GM12865 (cell line): ENCODE data around the gene RBMS3.

Experiments
- DNase-seq: peaks from one replicate; pipeline ENCODE4 v3.0.0; 2010; ENCODE audit warnings: low read depth
- H3K4me3 ChIP-seq: 2 replicates; pipeline ENCODE4 v1.5.1; 2011; ENCODE audit warnings: mild to moderate bottlenecking, low read depth, low read length, control low read depth
- TF ChIP-seq, protein P1 (sequence below): IDR thresholded peaks from 2 replicates; pipeline ENCODE4 v1.5.1; 2011; ENCODE audit warnings: low read length, control low read depth, low read depth, inconsistent platforms; ENCODE audit not compliant: insufficient read depth; ENCODE audit errors: missing control alignments

The RBMS3 gene

DNA sequence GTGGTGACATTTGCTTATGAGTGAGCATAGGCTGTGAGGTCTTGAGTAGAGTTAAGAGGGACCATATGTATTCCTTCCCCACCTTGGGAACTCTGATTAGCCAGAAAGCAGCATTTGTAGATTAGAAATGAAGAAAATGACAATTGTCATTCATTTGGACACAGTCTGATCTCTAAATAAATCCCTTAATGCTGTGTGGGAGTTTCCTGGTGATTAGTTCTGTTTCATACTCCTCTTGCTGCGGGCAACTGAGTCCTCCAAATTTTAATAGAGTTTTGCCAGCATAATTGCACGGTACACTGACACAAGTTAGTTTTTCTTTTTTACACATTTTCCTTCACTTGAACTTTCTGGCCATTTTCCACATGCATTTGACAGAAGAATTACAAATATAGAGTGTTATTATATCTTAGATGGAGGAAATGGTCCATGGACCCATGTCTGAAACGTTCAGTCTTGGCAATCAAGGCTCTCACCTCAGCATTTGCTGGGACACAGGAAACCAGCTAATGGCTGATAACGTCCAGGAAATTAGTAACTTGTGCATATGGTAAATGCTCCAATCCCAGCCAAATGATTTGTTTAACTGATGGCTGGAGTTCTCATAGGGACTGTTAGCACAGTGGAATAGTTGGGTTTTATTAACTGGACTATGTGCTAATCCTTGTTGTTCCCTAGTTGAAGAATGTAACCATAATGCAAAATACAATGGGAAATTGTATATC lies 321.2 kb downstream of the RBMS3 start:
- TF ChIP-seq, protein P1, sequence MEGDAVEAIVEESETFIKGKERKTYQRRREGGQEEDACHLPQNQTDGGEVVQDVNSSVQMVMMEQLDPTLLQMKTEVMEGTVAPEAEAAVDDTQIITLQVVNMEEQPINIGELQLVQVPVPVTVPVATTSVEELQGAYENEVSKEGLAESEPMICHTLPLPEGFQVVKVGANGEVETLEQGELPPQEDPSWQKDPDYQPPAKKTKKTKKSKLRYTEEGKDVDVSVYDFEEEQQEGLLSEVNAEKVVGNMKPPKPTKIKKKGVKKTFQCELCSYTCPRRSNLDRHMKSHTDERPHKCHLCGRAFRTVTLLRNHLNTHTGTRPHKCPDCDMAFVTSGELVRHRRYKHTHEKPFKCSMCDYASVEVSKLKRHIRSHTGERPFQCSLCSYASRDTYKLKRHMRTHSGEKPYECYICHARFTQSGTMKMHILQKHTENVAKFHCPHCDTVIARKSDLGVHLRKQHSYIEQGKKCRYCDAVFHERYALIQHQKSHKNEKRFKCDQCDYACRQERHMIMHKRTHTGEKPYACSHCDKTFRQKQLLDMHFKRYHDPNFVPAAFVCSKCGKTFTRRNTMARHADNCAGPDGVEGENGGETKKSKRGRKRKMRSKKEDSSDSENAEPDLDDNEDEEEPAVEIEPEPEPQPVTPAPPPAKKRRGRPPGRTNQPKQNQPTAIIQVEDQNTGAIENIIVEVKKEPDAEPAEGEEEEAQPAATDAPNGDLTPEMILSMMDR = no peak
- no peak overlapping the region for H3K4me3 ChIP-seq
- no peak for DNase-seq

DNA sequence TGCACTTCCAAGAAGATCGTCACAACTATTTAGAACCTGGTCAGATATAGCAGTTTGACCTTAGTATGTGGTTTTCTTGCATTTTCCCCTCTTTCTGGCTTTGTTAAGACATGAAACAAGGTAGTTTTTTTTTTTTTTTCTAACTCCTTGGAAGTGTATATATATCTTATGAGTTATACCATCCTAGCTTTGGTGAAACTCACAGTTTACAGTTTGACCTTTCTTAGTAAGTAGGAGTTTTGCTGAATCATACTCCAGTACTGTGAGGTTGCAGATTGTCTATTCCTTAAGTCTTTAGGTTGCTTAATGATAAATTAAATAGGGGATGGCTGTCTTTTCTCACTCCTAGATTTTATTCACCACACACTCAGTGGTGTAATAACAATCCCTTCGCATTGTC lies 325.0 kb downstream of the RBMS3 start:
- no peak for DNase-seq

DNA sequence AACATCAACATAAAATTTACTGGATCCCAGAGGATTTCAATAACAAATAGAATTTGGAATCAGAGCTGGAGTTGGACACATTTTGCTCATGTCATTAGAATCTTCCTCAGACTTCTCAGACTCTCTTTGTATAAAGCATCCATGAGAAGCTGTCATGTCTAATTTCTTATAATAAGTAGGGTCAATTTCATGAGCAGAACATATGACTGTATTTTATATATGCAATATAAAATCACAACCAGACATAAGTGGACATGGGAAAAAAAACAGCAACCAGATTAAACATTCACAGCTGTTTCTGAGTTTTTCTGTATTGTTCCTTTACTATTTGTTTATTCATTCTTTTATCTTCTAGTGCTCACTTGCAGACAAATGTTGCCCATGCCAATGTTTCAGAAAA lies 325.5 kb downstream of the RBMS3 start:
- DNase-seq = no peak
- H3K4me3 ChIP-seq = no peak overlapping the region
- TF ChIP-seq, protein P1 = no peak

More for the DNA sequence above, 325.0 kb downstream of the RBMS3 start:
- no peak overlapping the region for H3K4me3 ChIP-seq
- TF ChIP-seq, protein P1 = no peak

DNA sequence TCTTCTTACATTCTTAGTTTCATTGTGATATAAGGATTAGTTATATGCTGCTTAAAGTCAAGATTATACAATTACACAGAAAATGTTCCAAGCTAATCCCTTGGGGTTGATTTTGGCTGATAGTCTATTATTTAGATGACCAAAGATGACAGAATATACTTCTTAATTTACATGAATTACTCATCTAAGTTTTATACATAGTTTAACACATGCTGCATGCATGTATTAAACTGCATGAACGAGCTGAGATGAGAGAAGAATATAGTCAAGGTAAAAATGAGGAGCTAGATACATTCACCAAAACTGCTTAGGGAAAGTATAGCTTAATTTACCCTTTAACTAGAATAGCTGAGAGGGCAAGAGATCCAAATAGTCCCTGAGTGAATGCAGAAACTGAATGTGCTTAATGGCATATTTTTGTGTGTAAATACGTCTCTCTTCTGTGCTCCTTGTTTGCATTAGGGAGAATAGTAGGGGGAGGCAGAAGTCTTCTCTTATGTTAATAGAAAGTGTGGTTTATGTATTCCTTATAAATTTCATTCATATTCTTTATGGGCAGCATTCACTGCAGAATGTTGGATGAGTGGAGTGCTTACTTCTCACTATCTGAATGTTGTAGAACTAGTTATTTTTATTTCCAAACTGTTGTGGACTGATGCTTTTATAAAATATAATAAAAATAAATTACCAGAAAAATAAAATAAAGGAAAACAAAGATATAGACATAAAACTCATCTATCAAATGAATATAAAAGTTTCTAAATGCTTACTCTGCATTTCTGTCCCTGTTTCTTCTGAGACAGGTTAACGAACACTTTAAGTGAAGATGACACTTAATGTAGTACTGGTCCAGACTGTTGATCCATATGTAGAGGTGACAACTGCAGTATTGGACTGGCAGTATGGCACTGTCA lies 327.8 kb downstream of the RBMS3 start:
- DNase-seq = no peak
- TF ChIP-seq, protein P1 = no peak
- no peak overlapping the region for H3K4me3 ChIP-seq

DNA sequence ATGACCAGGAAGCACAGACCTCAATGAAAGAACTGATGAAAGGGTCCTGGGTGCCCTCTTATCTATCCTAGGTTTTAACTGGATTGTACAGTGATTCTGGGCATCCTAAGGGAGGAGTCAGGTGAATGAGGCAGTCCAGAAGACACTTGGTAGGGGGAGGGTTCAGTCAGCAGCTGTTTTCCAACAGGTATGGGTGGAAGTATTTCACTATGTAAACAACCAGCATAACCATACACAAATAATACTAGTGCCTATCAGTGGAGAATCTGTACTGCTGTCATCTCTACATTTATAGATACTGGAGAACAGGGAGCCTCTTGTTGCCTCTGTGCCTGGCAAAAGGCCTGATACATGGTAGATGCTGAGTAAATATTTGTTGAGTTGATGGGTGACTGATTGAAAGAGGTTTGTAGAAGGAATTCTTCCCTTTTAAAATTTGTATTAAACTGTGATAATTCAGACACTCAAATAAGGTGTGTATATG lies 328.5 kb downstream of the RBMS3 start:
- H3K4me3 ChIP-seq = no peak overlapping the region
- no peak for DNase-seq
- TF ChIP-seq, protein P1 = no peak

DNA sequence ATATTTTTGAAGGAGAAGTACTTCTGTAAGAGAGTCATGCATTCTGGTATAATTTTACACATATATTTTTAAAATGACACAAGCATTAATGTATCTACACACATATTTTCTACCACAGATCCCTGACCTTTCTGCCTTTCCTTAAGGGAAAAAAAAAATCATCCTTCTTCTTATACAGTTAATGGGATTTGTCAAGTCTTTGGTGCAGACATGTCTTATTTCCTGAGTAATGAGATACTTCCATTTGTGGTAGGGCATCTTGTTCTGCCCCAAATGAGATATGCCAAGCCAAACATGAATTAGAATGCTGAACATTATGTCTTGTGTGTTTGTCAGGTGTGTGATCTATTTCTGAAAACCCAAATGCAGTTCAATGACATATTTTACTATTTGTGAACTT lies 329.9 kb downstream of the RBMS3 start:
- TF ChIP-seq, protein P1 = no peak
- H3K4me3 ChIP-seq = no peak overlapping the region
- no peak for DNase-seq
